Activated effector memory CD4-positive, alpha-beta T cell treated with anti-CD3 and anti-CD28 coated beads, Interleukin-2, amount 50 U/mL, for 16 hours (primary cell): ENCODE measurements around the gene ARHGAP10.

Source experiments
- DNase-seq: peaks from one replicate; pipeline ENCODE4 v3.0.0-alpha.2; 2020

ARHGAP10 gene

DNA sequence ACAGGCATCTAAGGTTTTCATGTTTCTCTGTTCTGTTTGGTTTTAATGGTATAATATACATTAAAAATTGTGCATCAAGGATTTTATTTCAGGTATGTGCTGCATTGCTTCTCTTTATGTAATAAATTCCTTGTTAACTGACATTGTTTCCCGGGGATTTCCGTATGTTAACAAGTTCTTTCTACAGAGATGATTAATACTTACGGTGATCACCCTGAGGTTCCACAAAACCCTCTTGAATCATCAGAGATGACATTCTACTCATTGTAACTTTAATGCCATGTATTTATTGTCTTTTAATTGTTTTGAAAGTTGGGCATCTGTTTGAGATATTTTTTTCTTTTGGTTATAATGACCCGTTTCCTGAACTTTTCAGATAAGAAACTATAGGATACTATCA lies 37.5 kb downstream of the ARHGAP10 start:
- no peak for DNase-seq

DNA sequence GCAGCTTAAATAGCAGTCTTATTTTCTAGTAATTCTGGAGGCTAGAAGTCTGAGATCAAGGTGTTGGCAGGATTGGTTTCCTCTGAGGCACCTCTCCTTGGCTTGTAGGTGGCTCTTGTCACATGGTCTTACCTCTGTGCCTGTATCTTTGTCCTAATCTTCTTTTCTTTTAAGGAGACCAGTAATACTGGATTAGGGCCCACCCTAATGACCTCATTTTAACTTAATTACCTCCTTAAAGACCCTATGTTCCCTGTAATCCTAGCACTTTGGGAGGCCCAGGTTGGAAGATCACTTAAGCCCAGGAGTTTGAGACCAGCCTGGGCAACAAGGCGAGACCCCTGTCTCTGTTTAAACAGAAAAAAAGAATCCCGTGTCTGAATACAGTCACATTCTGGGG lies 38.9 kb downstream of the ARHGAP10 start:
- no peak for DNase-seq

DNA sequence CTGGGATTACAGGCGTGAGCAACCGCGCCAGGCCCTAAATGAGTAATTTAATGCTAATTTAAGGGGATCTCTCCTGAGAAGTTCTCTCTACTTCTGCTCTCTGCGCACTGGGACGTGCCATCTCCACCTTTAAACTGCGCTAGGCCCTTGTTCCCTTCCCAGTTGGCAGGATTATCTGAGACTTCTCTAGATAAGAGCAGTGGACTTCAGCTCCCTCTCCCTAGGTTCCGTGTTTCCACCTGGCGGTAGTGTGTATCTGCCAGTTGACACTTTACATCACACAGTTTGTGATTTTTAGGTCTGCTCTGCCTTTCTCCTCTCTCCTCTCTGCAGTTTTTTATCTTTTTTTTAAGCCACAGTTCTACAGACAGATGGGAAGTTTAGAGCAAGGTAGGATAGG lies 40.2 kb downstream of the ARHGAP10 start:
- DNase-seq: no peak

DNA sequence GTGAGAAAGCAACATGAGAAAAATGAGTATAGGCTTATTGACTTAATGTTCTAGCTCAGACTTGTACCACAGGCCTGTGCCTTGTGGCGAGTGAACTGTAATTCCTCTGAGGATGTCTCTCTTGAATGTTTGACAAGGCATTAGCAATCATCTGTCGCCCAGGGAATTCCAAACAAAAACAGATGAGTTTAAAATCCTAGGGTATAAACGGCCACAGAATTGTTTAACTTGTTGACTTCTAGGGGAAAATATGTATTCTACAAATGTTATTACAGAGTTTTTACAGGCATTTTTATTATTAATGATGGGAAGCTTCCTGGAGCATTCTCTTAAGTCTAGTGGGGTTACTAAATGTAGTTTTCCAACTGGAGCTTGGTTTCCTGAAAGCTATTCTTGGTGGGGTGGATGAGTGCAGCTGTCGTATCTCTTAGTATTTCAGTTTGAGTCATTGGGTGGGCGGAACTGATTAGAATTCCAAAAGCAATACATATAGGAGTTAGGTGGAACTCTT lies 40.6 kb downstream of the ARHGAP10 start:
- no peak for DNase-seq

DNA sequence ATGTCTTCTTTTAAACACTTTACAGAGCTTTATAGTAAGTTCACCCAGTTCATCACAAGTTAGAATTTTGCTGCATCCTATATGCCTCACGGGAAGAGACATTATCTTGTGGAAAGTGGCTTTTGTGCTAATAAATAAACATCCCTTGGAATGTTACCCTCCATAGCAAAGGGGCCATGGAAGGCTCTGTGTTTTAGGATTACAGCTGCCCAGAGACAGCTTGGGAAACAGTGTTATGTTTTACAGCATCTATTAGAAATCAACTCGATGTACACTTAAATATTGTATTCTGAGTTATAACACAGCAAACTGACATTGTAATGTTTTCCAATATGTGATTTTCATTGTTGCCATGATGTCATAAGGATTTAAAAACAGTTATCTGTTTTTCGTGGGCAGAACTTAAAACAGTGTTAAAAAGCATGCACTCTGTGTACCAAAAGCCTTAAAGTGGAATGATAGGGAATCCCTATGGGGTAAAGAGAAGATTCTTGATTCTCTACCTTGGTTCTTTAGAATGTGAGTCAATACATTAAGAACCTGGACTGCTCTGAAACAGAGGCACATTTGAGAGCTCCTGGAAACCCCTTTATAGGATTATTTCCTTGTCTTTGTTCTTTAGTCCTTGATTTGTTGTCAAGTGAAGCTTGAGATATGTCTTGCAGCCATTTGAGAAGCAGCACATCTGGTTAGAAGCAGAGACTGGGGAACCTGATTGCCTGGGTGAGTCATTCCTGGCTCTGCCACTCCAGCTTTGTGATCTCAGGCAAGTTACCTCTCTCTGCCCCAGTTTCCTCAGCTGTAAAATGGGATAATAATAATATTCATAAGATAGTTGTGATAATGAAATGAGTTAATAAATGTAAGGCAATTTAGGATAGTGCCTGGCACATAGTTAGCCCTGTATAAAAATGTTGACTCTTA lies 41.6 kb downstream of the ARHGAP10 start:
- no peak for DNase-seq

DNA sequence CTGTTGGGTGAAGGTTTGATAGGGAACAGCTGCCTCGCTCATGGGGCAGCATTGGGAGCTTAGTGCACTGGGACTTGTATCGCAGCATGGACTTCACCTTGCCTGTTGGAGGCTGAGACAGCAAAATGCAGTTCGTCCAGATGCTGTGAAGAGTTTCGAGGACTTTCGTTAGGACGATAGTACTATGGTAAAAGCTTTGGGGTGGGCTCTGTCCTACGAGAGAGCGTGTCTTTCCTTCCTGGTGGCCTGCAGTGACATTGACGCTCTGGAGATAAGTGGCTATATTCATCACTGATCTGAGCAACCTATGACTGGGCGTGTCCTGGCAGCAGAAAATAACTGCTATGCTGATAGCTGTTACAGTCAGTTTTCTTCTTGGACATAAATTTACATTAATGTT lies 44.8 kb downstream of the ARHGAP10 start:
- no peak for DNase-seq

DNA sequence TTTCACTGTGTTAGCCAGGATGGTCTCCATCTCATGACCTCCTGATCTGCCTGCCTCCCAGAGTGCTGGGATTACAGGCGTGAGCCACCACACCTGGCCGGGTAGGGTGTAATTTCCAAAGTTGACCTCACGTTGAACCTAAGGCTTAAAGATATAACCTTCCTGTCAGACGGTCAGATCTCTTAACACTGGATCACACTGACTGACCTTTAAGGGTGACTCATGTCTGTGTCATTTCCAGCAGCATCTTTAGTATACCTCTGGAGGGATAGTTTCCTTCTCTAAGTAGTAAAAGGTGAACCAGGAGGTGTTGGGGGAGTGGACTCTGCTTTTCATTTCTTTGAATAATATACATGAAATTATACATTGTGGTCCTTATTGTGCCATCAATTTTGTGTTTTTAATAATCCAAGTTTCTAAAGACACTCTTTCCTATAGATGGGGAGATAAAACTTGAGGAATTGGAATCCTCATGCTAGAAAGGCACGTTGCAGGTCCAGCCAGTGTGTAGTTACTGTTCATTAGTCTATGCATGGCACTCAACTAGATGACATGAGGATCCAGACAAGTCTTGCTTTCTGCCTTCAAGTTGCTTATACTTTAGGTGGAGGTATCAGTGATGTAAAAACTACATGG lies 45.7 kb downstream of the ARHGAP10 start:
- no peak for DNase-seq

DNA sequence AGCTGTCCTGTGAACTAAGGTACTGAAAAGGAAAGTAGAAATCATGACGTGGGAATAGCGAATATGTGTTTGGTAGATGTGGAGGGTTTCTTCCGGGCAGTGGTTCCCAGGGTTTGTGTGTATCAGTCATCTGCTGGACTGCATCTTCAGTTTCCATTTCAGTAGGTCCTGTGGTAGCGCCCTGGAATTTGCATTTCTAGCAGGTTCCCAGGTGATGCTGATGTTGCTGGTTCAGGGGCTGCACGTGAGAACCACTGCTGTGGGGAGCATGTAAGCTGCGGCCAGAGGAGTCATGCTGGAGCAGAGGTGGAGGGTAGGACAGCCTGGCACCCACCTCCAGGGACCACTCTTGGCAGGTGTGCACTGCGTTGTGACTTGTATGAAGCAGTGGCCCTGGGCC lies 47.1 kb downstream of the ARHGAP10 start:
- DNase-seq: no peak

DNA sequence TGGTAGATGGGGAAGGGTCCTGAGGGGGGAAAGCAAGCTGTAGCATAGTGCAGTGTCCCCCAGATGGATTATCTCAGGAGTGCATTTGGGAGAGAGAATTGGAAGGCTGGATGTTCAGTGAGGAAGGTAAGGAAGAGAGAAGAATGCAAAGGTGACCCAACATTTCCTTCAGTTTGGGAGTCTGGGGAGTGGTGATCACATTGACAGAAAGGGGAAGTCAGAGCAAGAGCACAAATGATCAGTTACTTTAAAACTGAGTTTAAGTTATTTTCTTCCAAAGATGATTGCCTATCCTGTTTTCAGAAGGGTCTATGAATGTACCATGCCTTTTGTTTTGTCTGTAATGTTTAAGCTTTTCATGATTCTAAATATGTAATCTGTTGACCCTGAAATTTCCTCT lies 47.6 kb downstream of the ARHGAP10 start:
- DNase-seq: no peak

DNA sequence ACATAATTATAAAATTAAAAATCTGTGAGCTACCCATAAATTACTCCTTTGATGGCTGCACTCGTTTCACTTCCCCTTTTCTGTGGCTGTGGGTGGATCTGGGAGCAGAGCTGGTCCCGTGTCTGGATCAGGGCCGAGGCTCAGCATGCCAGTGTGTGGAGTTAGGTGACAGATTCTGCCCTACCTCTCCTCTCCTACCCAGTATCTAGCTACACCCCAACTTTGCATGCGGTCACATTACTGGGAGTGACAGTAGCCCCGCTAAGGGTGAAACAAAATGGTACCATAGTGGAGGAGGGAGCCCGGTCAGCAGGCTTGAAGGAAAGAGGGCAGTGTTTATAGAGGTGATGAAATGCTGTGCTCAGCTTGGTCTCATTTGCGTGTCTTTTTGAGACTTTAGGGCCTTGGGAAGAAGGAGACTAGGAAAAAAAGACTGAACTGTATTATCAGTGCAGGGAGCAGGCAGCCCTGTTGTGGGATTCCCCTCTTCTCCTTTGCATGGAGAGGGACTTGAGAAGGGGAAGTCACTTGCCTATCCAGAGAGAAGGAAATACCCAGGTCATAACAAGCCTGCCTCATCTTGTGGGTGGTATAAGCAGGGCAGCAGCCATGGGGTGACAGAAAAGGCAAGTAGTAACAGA lies 48.4 kb downstream of the ARHGAP10 start:
- no peak for DNase-seq

DNA sequence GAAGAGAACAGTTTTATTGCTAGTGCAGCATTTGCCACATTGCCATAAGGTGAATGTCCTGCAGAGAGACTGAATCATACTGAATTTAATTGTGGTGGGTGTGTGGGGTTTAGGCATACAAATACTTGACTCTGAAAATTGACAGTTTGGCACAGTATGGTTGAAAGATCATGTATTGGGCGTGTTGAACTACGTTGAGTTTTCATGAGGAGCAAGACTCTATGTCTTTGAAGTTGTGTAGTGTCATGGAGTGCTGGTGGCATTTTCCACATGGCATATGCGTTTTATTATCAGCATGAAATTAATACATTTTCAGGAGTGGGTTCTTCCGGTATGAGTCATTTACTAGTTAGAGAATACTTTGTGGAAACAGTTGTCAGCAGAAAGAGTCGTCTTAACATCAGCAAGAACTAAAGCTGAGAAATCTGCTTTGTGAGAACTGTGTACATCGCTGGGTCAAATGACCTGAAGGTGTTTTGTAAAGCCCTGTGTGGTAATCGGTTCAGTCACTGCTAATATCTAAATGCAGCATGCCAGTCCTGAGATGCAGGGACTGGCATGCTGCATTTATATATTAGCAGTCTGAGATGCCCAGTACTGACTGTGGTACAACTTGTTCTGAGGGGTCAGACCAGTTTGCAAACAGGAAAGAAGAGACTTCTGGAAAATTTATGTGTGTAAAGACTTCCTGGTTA lies 50.3 kb downstream of the ARHGAP10 start:
- DNase-seq: no peak

DNA sequence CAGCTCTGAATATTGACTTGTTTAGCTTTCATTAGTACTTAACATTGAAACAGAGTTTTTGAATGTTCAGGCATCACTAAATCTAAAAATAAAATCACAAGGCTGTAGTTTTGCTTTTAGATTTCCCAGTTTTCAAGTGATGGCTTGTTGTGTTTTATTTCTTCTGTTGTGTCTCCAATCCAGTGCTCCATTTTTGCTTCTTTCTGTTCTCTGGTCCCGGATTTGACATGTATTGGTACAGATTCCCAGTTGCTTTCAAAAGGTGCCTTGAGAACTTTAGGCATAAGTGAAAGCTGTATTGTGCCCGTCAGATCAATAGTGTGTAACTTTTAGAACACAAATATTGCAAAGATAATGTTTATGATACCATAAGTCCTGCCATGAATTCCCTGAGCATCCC lies 53.2 kb downstream of the ARHGAP10 start:
- DNase-seq: no peak

DNA sequence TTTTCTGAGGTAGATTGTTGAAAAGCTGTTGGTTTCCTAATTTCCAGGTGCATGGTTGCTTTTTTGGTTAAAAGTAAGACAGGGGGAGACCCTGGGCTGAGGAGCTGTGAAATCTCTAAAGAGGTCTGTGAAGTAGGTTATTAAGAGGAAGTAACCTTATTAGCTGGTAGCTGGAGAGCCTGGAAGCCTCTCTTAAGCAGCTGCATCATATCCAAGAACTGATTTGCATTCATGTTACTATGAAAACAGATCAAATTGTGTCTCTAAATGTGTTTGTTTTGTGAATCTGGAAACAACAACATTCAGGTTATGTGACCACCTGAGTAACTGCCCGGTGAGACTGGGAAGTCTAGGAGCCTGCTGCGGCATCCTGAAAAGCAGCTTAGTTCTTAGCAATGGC lies 54.1 kb downstream of the ARHGAP10 start:
- no peak for DNase-seq

DNA sequence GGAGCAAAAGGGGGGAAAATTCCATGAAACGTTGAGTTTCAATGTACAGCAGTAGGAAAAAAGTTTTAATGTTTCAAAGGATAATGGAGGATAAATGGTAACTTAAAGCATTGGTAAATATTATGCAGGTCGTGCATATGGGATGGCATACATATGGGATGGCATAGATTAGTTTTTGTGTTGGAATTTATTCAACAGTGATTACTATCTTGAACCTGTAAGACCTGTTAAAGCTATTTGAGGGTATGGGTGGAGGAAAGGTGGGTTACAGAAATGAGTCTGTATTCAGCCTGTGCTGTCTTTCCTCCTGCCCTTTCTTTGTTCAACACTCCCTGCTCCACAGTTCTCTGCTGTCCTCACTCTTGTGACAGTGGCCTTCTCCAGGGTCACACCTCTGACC lies 54.6 kb downstream of the ARHGAP10 start:
- DNase-seq: no peak

DNA sequence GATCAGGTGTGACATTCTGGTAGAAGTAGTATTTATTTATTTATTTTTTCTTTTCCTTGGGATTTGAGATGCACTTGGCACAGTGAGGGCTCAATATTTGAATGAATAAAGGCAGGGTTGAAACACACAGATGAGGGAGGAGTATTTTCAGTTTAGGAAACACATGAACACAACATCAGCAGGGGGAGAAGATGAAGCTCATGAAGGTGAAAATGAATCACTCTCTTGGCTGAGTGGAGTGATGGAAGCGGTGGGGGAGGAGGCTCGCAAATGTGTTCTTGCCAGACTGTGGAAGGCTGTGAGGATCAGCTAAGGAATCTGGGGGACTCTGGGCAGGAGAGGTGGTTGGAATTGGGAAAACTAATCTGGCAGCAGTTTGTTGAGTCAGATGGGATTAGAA lies 55.3 kb downstream of the ARHGAP10 start:
- DNase-seq: no peak

DNA sequence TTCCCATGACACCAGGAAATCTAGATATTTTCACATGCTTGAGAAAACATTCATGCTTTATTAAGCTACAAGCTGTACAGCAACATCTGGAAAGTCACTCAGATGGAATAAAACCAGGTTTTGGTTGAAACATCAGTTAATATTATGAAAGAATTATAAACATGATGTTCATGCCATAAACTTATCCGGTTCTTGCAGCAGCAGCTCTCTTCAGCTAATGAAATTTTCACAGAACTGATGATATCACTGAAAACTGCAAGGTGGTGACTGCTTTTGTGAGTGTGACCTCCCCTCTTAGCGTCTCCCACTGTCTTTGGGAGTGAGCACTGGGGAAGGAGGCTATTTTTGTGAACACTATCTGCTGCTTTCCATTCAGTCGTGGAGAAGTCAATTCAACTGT lies 56.9 kb downstream of the ARHGAP10 start:
- no peak for DNase-seq

DNA sequence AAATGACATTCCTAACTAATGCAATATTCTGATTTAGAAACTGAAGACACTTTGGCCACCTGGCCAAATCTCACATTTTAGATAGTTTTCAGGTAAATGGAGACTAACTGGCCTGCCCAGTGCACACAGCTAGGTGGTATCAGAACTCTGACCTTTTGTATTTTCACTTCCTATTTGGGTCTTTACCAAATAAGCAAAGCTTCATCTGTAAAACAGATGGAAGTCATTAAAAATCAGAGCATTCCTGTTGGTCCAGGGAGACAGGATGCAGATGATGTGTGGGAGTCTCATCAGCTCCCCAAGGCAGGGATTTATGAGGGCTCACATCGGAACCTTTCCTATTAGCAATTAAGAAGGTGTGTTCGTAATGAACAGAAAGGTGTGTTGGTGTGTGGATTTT lies 57.7 kb downstream of the ARHGAP10 start:
- DNase-seq: no peak

DNA sequence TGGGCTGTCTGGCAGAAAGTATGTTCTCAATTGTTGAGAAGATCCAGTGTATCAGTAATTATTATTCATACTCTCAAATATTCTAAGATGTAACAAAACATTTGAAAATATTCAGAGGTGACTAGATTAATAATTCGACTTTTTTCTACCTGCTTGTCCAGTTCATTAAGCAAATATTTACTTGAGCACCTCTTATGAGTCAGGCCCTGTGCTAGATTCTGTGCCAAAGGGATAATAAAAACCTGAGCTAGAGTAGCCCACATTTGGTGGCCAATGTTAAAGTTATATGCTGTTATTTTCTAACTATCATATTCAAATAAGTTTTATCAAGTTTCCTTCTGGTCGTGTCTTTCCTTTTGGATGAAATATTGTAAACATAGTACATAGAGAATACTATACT lies 58.5 kb downstream of the ARHGAP10 start:
- DNase-seq: no peak

DNA sequence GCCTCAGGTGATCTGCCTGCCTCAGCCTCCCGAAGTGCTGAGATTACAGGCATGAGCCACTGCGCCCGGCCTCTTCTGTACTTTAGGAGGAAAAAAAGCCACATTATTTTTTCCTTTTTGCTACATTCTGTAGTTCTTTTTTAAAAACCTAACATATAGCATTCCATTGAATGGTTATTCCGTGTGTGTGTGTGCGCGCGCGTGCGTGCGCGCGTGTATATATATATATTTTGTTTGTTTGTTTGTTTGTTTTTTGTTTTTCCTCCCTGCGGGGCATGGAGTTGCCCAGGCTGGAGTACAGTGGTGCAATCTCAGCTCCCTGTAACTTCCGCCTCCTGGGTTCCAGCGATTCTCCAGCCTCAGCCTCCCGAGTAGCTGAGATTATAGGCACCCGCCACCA lies 59.5 kb downstream of the ARHGAP10 start:
- no peak for DNase-seq

DNA sequence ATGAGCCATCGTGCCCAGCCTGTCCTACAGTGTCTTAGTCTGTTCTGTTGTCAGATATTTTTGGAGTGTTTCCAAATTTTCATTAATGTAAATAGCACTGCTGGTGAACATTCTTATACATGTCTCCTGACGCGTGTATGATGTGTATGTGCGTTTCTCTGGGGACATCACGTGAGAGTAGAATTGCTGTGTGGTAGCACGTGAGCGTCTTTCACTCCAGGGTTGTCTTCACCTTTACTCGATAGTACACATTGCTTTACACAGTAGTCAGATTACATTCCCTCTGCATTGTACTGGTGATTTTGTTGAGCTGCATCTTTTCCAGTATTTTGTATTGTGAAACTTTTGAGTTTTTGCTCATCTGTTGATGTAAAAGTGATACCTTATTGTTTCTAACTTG lies 60.0 kb downstream of the ARHGAP10 start:
- no peak for DNase-seq

DNA sequence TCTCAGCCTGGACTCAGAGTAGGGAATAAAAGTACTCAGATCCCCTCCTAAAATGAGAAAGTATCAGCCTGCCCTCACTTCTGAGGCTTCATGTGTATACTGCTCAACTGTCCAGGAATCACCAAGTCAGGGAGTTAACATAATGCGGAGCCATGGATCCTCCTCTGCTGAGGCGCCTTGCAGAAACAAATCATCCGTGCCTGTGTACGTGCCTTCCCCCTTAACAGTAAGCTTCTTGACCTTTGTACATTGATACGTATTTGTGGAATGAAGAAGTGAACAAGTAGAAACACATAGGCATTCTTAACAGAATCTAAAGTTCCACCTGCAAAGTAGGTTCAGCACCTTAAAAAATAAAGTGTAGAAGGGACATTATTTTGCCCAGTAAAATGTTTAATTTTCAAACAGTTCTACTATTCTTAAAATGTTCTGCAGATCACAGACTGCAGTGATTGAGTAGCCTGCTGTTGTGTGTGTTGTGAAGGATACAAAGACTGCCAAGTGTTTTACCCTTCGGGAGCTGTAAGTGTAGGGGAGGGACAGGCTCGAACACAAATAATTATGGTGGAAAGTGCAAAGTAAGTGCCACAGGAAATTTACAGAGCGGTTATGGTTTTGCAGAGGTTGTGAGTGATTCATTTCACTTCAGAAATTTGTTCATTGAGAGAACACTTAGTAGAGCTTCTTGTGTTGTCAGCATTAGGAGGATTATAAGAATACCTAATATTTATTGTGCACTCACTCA lies 61.9 kb downstream of the ARHGAP10 start:
- DNase-seq: no peak

DNA sequence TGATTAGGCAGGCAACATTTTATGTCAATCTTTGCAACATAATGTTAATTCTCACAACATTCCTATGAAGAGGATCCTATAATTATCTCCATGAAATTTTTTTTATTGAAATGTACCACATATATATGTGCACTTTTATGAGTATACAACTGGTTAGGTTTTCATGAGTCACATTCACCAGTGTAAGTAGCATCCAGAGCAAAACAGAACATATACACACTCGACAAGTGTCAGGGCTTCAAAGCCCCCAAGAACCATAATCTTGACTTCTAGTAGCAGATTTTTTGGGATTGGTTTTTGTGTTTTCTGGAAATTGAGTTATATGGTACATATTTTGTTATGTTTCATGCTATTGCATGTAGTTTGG lies 62.4 kb downstream of the ARHGAP10 start:
- no peak for DNase-seq
